DLD1 (cell line): ENCODE data around the gene SMOC2.
"Not testable (repeated sequence)": the region's sequence is repeated elsewhere in the genome, so short reads cannot be mapped to it uniquely, and the experiment has no call there.

ENCODE experiments used
- in situ Hi-C: cut with HindIII; loops from 2 replicates; pipeline ENCODE4 v1.10.0; 2017; ENCODE audit warnings: low sequenced_read_pairs

SMOC2 gene

GRCh38 chr6:168536665-168537539 lies 95.9 kb downstream of the SMOC2 start:
- in situ Hi-C loops = no loop called here

GRCh38 chr6:168537540-168537884 lies 96.5 kb downstream of the SMOC2 start:
- in situ Hi-C loops = no loop called here

DNA sequence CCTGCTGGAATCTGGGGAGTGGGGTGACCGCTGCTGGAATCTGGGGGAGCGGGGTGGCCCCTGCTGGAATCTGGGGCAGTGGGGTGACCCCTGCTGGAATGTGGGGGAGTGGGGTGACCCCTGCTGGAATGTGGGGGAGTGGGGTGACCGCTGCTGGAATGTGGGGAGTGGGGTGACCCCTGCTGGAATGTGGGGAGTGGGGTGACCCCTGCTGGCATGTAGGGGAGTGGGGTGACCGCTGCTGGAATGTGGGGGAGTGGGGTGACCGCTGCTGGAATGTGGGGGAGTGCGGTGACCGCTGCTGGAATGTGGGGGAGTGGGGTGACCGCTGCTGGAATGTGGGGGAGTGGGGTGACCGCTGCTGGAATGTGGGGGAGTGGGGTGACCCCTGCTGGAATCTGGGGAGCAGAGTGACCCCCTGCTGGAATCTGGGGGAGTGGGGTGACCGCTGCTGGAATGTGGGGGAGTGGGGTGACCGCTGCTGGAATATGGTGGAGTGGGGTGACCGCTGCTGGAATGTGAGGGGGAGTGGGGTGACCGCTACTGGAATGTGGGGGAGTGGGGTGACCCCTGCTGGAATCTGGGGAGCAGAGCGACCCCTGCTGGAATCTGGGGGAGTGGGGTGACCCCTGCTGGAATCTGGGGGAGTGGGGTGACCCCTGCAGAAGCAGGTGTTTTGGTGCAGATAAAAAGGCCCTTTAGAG lies 97.4 kb downstream of the SMOC2 start:
- in situ Hi-C loops = not testable (repeated sequence)

- in situ Hi-C loops = no loop called here
Observed at GRCh38 chr6:168538892-168539811, 98.2 kb downstream of the SMOC2 start.

- in situ Hi-C loops = no loop called here
Observed at GRCh38 chr6:168540713-168541291, 99.8 kb downstream of the SMOC2 start.

DNA sequence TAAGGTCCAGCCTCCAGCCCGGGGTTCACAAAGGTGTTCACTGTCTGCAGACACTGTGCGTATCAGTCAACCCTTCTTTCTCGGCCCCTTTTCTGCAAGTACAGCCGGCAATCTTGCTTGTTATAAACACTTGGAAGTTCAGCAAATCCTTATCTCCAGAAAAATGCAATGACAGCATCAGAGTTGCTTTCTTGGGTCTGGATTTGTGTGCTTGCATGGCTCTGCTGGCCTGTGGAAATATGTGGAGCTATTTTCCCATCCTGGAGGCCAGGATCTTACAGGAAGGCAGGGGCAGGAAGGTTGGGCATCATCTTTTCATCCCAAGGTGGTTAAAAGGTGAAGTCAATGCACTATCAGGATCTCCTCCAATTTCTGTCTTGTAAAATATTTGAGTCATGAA lies 100.3 kb downstream of the SMOC2 start:
- in situ Hi-C loops = no loop called here

DNA sequence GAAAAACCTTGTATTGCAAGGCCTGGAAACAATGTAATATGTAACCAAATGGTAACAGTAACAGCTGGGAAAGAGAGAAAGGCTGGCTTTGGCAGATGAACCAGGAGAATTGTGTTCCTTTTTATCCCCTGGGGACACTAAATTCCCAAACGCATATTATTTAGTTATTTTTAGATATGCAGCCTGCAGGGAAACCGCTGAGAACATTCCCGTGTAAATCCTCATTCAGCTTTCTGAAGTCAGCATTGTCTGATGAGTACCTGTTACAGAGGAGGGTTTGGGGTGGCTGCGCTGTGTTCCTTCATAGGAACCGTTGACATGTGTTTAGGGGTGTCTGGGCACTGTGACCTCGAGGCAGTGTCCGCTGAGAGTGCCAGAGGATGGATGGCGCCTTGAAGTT lies 101.3 kb downstream of the SMOC2 start:
- in situ Hi-C loops = no loop called here

GRCh38 chr6:168545428-168545827 lies 104.4 kb downstream of the SMOC2 start:
- in situ Hi-C loops = no loop called here

DNA sequence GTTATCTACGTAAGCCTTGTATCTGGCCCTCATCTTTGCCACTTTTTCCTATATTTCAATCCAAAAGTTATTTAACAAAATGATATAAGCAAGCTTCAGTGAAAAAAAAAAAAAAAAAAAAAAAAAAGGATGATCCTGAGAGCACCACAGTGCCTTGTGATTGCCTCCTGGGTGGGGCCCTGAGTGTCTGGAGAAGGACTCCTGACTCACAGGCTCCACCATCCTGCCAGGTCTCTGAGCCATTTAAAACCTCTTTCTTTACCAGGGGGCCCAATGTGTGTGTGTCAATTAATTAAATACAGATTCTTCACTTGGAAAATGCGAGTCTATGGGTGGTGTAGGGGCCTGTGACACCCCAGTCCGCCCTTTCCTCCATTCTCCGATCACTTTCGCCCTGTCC lies 105.2 kb downstream of the SMOC2 start:
- in situ Hi-C loops = no loop called here

DNA sequence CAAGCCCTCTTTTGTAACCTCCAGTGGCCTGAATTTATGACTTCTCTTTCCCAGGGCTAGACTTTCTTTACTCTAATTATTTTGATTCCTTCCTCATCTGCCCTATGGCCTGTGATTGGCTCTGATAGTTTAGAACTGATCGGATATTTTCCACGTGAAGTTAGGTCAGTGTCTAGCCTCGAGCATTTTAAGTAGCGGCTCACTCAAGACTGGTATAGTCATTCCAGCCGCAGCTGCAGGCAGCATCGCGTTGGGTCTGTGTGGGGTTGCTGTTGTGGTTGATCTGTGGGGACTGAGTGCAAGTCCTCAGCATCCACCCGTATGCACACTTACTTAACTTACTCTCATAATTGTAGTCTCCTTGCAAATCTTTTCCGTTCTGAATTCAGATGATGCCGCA lies 105.7 kb downstream of the SMOC2 start:
- in situ Hi-C loops = no loop called here

- in situ Hi-C loops = no loop called here
Observed at GRCh38 chr6:168550326-168550725, 109.3 kb downstream of the SMOC2 start.

DNA sequence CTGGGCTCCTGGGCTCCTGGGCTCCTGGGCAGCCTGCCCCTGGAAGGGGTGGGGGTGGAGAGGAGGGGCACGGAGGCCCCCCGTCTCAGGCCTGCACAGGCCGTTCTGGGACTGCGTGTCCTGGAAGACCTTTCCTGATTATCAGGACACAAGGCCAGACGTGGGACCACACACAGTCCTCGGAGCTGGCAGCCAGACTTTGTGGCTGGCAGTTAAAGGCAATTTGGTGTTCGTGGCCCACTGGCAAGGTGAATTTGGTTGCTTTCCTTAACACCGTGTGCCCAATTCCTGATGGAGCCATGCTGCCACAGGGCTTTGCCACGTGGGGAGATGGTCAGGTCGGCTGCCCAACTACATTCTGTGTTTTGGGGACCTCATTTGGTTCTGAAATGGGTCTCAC lies 113.5 kb downstream of the SMOC2 start:
- in situ Hi-C loops = no loop called here

- in situ Hi-C loops = no loop called here
Observed at GRCh38 chr6:168554898-168555617, 114.1 kb downstream of the SMOC2 start.

DNA sequence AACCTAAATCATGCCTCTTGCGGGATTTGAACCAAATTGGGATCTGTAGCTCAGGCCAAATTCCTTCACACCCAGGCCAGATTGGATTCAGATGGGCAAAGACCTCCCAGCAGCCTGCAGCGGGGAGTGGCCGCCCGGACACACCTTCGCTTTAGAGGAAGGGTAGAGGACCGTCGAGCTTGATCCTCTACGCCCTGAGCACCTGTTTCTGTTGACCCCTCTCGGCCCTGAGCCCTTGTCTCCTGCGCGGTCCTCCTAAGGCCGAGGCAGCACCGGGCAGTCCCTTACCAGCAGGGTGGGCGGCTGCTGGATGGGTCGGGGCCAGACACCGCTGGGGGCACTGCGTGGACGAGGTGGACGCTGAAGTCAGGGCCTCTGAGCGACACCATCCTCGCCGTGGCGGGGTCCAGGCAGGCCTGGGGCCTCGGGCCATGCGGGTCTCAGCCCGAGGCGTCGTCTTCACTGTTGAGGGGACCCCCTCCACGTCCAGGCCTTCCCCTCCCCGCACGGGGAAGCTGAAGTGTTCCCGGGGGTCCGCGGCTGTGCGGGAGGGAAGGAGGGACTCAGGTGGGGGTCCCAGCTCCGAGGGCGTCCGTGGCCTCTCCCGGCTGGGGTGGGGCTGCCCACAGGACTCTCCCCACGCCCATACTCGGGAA lies 114.8 kb downstream of the SMOC2 start:
- in situ Hi-C loops = no loop called here

DNA sequence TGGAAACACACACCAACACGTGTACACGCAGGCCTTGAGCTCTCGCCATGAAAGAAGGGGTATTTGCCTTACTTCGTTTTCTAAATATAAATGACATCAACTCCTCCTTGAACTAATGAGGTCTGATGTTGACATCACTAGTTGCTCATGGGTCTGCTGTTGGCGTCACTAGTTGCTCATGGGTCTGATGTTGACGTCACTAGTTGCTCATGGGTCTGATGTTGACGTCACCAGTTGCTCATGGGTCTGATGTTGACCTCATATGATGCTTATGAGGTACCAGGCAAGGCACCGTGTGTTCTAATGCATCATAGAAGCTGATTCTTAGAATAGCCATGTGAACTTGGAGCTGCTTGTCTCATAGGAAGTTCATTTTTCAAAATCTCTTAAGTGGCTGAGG lies 116.5 kb downstream of the SMOC2 start:
- in situ Hi-C loops = no loop called here

DNA sequence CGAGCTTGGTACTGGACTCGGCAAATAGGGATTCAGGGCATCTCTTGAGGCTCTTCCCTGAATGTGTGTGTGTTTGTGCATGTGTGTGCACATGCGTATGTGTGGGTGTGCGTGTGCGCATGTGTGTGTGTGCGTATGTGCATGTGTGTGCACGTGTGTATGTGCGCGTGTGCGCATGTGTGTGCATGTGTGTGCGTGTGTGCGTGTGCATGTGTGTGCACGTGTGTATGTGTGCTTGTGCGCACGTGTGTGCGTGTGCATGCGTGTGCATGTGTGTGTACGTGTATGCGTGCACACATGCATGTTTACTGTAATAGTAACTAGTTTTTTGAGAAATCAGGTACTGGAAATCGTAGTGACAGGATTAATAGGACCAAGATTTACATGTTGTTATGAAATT lies 117.7 kb downstream of the SMOC2 start:
- in situ Hi-C loops = no loop called here

GRCh38 chr6:168559574-168560098 lies 118.7 kb downstream of the SMOC2 start:
- in situ Hi-C loops = no loop called here

- in situ Hi-C loops = no loop called here
Observed at GRCh38 chr6:168560126-168560525, 119.1 kb downstream of the SMOC2 start.

DNA sequence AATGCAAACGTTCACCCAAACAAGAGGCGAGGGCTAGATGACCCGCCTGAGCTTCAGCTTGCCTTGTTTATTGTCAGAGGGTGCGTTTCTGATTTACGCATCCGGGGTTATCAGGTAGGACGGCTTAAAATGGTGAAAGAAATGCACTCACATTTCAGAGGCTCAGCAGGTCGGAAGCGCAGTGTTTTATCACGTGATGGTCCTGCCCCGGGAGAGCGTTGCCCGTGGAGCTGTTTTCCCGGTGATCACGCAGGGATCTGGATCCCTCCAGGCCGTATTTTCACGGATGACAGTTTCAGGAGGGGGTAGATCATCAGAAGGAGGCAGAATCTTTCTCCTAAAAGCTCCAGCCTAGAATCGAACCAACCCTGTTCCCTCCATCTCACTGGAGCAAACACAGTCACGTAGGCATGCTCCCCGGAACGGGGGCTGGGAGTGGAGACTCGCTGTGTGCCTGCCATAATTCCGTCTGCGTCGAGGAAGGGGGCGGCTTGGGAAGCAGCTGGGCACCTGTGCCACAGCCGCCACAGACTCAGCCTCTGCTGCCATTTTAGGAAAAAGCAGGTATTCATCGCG lies 121.7 kb downstream of the SMOC2 start:
- in situ Hi-C loops = no loop called here
